ENCODE measurements around the gene DCDC2B.
A peak's percentile ranks its signal among the peaks of the same experiment; 100 is the strongest.

The DCDC2B gene

DNA sequence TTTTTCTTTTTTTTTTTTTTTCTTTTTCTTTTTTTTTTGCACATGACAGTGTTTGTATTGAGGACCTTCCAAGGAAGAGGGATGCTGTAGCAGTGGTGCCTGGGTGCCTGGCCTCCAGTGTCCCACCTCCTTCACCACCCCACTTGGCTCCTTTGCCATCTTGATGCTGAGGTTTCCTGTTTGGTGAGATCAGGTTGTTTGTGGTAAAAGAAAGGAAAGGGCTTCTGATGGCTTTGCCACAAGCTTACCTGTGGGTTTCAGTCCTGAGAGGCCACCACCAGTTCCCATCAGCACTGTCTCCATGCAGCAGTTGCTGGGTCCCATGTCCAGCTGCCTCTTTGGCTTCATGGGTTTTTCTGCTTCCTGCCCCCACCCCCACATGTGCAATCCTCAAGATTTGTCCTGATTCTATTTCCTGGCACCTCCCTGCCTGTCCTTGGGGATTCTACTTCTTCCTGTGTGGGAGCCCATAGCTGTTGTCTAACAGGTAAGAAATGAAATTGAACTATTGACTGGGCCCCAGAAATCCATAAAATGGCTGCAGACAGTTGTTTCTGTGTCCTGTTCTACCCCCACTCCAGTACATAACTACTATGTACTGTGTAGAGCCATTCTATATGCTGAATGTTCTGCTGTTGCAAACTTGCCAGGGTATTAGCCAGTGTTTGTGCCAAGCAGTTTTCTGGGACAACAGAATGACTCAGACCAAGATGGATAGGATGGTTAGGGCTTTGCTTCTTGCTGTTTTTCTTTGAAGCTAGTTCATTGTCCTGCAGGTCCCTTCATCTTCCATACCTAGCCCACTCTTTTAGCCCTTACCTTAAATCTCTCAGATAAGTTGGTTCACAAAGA is 12.7 kb upstream of the DCDC2B start:
- no peak for DNase-seq (ENCODE audit: low read depth)

DNA sequence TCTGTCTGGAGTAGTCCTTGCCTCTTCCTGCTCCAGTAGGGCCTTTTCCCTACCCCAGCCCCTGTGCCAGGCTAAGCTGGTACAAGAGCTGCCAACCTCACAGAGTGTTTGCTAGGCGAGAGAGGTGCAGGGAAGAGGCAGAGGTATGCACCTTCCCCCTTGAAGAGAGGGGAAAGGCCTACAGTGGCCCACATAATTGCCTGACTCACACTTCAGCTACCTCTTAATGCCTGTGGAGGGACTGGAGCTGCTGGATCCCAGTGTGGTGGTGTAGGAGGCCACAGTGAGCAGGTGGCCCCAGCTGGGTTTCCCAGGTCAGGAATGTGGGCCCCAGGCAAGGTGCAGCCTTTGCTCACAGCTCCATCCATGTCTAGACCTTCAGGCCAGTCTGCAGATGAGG is 11.8 kb upstream of the DCDC2B start:
- DNase-seq (ENCODE audit: low read depth) = no peak

DNA sequence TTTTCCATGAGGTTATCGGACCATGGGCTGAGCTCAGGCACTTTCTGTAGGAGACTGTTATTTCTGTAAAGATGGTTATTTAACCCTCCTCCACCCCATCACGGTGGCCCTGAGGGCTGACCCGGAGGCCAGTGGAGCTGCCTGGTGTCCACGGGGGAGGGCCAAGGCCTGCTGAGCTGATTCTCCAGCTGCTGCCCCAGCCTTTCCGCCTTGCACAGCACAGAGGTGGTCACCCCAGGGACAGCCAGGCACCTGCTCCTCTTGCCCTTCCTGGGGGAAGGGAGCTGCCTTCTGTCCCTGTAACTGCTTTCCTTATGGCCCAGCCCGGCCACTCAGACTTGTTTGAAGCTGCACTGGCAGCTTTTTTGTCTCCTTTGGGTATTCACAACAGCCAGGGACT is 11.1 kb upstream of the DCDC2B start:
- no peak for DNase-seq (ENCODE audit: low read depth)

DNA sequence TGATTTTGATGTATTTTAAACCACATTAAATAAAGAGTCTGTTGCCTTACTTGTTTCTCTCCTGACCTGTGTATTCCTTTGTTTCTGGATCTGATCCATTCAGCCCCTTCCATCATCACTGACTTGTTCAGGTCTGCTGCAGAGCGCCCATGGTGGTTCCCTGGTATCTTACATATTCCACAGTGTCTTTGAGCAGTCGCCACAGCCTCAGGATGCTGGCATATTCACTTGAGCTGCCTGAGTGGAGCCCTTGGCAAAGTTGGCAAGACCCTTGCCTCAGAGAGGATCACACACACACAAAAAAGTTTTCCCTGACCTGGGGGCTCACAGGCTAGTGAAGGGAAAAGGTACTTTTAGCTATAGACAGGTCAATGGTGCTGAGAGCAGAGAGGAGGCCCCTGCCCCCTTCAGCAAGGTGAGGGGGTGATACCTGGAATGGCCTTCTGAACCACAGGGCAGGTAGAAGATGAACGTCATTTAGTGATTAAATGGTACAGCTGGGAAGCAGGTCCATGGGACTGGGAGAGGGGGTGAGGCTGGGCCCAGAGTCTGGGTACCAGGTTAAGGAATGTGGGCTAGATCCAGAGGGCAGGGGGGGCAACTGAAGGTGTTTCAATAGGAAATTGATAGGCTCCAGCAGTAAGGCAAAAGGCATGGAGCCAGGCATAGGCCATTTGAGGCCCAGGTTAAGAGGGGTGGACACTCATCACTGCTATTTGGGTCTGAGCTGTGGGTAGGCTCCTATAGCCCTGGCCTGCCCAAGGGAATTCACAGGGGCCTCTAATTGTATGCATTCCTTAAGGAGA is 10.4 kb upstream of the DCDC2B start:
- no peak for DNase-seq (ENCODE audit: low read depth)

DNA sequence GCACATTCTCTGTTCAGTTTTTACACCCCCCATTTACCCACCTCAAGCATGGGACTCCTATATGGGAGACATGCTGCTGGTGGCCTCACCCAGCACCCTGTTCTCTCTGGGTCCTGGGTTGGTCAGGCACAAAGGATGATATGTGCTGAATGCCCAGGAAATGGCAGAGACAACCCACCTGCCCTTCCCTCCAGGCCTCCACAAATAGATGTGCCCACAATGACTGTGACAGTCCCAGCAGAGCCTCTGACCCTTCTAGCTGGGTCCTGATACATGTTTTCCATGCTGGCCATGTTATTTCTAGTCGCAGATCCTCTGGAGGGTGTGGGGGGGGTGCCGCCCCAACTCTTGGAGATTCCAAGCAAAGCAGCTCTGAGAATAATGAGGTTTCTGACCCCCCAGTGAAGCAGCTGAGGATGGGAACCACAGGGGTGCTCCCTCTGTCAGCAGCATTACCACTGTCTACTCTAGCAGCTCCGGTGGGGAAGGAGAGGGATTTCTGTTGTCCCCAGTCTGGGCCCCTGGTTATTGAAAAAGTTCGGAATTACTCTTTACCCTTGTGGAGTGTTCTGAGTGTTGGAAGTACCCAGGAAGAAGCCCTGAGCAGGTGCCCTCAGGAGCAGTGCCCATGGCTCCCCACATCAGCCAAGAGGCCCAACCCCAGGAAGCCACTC is 9.7 kb upstream of the DCDC2B start:
- DNase-seq (ENCODE audit: low read depth) = no peak

DNA sequence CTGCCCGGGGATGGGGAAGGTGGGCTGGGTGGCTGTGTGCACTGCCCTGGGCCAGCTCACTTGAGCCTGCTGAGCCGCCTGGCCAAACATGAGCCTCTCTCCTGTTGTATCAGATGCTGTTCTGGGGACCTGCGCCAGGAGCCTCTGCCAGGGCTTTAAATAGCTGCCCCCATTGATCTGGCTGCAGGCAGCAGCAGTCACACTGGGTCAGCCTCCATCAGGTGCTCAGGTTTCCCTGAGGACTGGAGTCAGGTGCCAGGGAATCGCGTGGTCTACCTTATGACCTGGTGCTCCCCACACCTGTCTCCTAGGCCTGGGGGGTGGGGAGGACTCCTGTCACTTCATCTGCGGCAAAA is 9.2 kb upstream of the DCDC2B start:
- no peak for DNase-seq (ENCODE audit: low read depth)

DNA sequence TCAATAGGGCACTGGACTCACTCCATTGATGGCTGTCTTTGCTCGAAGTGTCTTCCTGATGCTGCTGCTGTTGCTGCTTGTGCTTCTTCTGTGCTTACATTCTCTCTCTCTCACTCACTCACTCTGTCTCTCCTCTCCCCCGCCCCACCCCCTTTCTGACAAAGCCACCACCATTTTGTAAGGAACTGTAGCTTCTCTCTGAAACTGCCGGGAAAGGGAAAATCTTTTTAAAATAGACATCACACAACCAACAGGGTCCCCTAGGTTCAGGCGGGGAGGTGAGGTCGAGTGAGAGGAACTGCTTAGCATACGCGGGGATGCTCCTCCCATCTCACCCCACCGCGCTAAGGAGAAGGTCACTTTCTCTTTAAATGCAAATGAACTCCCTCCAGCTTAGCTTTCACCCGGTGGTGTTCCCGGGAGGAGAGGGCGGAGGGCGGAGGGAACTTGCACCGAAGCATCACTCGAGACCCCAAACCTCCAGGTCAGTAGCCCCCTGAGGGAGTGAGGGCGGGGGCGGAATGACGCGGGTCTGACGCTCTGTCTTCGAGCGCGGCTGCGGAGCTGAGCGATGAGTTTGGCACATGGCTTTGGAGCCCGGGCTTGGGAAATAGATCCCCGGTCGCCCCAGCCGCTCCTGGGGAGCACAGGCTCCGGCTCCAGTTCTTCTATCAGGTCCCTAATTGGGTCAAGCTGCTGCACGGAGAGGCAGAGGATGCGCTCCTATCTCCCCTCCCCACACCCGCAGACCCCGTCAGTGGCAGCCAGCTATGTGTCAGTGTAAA is 8.5 kb upstream of the DCDC2B start, which contains the start of gene CCDC28B:
TSS of gene CCDC28B (plus strand) at position 370 of the 785 bp plus-strand sequence. CDS start 1,341 bp downstream, outside the sequence.
- peak; percentile 41 for DNase-seq (ENCODE audit: low read depth)

DNA sequence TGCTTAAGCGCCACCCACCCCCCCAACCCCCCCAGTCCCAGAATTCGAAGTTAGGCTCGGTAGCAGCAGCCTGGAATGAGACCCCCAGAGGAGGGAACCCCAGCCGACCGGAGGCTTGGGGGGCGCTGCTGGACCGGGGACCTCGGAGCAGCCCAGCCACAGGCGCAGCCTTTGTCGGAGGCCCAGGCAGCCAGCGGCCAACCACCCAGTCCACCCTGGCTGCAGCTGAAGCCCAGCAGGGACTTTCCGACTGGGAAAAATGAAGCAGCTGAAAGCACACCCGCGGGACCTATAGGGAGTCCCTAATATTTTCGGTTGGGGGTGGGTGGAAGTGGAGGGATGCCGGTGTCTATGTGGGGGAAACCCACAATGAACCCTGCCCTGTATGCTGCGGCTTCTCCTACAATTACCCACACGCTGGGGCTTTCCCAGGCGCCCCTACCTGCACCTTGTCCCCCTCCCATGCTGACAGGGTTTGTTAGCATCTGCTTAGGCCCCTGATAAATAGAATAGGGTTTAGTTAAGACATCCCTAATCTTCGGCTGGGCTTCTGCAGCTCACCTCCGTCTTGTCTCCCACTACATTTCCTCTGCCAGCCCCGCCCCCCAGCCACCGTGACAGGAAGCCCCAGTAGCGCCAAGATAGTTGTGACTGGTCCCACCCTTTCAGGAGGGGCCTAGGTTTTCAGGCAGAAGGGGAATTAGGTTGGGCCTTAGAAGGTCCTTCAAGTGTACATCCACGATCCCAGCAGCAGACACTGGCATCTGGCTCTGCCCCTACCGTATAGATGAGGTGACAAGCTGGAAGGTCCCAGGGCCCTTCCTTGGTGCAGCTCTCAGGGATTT is 7.7 kb upstream of the DCDC2B start:
- peak; percentile 52 for DNase-seq (ENCODE audit: low read depth)

DNA sequence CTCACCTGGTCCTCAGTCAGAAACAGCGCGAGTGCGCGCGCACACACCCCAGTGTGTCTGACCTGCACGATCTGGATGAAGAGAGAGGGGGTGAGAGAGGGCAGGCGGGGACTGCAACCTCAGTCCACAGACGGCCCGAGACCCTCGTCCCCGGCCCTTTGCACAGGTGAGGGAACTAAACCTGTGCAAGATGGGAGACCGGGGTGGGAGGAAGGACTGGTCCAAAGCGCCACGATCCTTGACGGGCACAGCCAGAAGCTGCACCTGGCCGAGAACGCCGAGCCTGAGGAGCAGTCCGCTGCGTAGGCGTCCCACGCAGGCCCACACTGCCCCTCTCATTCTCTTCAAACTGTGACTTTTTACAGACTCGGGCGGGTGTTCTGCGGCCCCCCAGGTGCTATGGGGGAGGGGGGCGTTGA is 3.9 kb upstream of the DCDC2B start:
- DNase-seq (ENCODE audit: low read depth) = no peak

DNA sequence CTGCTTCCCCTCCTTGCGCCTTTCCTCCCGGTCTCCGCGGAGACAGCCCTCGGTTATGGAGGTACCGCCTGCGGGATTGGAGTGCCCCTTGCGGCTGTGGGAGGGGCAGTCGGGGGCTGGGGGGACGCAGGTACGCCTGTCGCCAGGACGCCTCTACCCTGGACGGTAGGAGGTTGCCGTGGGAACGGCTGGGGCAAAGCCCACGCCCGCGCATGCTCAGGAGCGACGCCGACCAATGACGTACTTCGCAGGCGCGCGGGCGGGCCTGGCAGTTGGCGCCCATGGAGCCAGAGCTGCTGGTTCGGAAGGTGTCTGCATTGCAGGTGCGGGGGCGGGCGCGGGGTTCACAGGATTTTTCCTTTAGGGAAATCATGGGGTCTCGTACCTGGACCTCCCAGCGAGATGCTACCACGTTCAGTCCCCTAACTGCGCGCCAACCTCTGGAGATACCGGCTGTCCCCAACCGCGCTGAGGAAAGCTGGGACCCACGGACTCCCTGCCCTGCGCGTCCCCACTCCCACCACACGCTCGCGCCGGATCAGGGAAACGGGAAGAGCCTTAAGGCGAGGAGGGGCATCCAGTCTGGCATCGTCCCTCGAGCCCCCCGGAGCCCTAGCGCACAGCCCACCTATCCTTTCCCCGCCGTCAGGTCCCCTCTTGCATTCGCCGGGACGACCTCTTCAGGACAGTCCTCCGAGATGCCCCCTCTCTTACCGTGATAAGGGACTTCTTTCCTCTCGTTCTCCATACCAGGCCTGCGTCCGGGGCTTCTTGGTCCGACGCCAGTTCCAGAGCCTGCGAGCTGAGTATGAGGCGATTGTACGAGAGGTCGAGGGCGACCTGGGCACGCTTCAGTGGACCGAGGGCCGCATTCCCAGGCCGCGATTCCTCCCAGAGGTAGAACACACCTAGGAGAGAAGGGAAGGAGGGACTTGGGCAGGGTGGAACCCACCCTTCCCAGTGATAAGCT is 3.2 kb upstream of the DCDC2B start, which contains the start of gene IQCC:
TSS of gene IQCC (plus strand) at position 271 of the 970 bp plus-strand sequence. CDS start at position 282, 11 bp downstream.
- DNase-seq (ENCODE audit: low read depth) = peak; percentile 68

DNA sequence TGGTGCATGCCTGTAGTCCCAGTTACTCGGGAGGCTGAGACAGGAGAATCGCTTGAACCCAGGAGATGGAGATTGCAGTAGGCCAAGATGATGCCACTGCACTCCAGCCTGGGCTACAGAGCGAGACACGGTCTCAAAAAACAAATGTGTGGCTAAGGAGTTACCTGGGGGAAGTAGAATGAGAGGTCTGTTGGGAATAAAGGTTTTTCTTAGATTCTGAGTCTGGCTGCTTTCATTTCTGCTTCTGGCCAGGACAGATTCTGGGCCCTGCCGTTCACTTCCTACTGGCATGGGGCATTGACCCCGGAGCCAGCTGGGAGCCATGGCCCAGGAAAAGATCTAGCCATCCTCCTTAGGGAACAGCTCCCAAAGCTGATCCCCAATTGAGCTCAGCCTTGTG is 420 bp upstream of the DCDC2B start:
- DNase-seq (ENCODE audit: low read depth) = no peak

DNA sequence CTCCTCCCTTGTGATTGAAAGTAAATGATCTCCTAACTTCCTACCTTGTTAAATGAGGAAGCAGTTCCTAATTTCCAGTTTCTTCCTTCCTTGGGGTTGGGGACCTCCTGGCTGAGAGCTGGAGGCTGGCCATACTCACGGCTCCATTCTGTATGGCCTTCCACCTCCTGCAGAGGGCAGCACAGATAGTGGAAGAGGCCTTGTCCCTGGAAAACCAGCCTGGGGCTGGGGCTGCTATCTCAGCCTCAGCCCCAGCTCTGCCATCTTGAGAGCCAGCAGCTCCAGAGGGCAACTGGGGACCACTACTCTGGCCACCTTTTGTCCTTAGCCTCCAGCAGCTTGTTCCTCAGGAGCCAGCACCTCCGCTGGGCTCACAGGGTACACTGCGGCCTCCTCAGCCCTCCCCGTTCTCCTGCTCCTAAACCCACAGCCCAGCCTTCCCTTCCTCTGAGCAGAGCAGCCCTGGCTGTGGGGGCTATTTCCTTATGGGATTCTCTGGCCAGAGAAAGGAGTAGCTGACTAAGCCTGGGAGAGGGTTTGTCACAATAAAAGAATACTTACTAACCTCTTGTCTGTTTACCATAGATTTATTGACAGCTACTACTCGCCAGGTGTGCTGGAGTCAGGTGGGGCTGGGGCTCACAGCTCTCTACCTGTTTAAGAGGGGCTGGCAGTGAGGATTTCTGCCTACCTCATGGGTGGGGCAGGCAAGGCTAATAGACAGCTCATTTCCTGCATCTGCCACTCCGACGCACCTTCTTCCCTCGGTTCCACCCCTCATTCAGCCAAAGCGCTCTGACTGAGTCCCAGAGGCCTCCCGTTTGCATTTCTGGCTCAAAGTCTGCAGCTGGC is 7.0 kb downstream of the DCDC2B start:
- DNase-seq (ENCODE audit: low read depth) = peak; percentile 25

DNA sequence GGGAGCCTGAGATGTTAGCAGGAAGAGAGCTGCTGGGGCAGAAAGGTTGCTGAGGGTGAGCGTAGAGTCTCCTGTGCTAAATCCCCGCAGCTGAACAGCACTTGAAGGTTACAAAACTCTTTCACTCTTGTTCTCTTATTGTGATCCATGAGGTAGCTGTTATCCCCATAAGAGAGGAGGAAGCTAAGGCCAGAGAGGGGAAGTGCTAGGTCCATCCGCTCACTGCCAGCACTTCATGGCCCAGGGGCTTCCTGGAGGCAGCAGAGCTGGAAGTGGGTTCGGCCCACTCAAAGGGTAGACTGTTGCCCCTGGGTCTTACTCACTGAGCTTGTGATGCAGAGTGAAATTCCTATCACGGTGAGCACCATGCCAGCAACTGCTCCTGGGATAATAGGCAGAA is 7.7 kb downstream of the DCDC2B start:
- DNase-seq (ENCODE audit: low read depth) = no peak

DNA sequence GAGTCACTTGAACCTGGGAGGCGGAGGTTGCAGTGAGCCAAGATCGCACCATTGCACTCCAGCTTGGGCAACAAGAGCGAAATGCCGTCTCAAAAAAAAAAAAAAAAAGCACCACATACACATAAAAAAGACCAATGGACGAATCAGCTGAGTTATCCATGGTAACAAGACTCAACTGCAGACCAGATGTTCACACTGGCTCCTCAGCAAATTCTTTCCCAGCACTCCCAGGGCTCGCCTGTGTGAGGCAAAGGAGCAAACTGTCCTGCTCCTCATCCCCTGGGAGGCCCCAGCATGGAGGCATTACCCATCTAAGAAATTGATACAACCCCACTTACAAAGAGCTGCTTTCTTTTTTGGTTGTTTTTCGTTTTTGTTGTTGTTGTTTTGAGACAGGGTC is 10.1 kb downstream of the DCDC2B start:
- no peak for DNase-seq (ENCODE audit: low read depth)

DNA sequence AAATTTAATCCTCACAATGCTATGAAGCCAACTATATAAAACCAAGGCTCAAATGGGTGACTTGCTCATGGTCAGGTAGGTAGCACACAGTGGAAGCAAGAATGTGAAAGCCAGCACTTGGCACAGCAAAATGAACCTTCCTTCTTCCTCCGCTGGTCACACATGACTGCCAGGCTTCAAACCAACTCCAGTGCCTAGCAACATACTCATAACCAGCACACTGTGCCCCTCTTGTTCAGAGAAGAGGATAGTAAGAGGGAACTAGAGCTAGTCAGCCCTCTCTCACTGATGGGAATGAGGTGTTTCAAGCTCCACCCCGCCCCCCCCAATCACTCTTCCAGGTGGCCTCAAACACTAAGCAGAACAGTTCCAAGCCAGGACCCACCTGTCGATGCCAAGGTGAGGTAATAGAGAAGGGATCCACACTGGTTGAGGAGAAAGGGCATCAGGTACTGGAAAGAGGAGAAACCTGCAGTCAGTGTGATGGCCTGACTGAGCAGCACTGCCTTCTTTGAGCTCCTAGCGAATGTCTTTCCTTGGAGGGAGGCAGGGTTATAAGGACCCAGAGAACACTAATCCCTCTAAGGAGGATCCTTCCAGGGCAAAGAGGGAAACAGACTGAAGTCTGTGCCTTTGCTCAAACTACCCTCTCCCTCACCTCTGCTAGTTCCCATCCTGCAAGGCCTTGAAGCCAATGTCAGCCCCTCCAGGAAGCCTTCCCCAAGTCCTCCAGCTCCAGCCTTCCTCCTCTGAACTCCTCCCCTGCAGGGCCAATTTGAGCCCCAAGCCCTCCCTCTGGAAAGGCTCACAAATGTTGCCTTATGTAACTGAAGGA is 12.1 kb downstream of the DCDC2B start:
- DNase-seq (ENCODE audit: low read depth) = no peak

DNA sequence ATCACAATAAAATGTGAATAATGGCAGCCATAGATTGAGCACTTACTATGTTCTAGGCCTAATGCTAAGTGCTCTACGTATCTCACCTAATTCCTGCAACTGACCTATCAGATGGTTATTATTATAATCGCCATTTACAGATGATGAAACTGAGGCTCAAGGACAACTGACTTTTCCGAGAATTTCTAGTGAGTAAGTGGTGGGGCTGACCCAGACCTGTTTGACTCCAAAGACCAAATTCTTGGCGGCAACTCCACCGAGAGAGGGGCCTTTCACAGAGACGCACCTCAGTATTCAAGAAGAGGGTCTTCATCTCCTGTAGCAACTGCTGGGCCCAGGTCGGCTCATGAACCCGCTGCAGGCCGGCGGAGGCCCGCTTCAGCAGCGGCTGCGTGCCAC is 12.7 kb downstream of the DCDC2B start:
- no peak for DNase-seq (ENCODE audit: low read depth)

DNA sequence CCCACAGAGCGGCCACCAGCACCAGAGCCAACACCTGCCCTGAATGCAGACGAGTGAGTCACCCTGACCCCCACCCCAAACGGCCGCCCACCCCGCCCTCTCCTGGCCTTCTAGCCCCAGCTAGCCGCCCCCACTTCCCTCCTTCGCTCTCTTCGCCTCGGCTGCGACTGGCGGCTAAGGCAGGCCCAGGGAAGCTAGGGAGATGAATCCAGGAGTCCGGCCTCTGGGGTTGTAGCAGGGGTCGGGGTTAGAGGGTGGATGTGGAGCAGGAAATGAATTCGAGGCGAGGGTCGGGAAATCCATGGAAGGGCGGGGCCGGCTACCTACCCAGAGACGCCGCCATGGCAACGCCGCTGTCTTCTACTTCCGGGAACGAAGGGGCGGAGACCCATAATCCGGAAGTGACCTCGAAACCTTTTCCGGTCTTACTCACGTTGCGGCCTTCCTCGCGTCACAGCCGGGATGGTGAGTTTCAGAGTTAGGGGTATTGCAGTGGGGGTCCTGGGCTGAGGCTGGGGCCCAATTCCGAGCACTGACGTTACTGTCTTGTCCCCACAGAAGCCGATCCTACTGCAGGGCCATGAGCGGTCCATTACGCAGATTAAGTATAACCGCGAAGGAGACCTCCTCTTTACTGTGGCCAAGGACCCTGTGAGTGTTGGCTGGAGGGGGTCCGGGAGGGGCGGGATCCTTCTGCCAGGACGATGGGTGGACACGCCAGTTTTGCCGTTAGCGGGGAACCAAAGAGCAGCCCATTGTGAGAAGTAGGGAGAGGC is 13.3 kb downstream of the DCDC2B start, which contains the start of the genes EIF3I and TMEM234:
TSS of gene EIF3I (plus strand) at position 428 of the 776 bp plus-strand sequence. CDS start at position 463, 35 bp downstream.
TSS of gene TMEM234 (minus strand) at position 374 of the 776 bp plus-strand sequence. CDS start at position 343, 31 bp downstream.
- peak; percentile 87 for DNase-seq (ENCODE audit: low read depth)
